OCI-LY1 (cell line): Measurements from ENCODE around the gene FAM8A1.

ENCODE experiments used
- H2AFZ ChIP-seq: fragments of 200-600 bp; sonication (generic), shearing (Covaris generic); 2 replicates; pipeline ENCODE4 v1.6.0; 2014; ENCODE audit warnings: antibody characterized with exemption, mild to moderate bottlenecking, low read length
- H3F3A ChIP-seq: fragments of 200-600 bp; sonication (generic), shearing (Covaris generic); 2 replicates; pipeline ENCODE4 v1.6.0; 2014; ENCODE audit warnings: mild to moderate bottlenecking, antibody characterized with exemption, low read length, moderate library complexity; ENCODE audit not compliant: insufficient read depth
- H3K27ac ChIP-seq: fragments of 200-600 bp; sonication (generic); 2 replicates; pipeline ENCODE4 v1.5.1; 2014; ENCODE audit warnings: low read length, mixed run types, mild to moderate bottlenecking, low read depth; ENCODE audit not compliant: poor library complexity, severe bottlenecking
- H3K27me3 ChIP-seq: fragments of 200-600 bp; sonication (generic); 2 replicates; pipeline ENCODE4 v1.6.0; 2014; ENCODE audit warnings: antibody characterized with exemption, mild to moderate bottlenecking, low read length, moderate library complexity; ENCODE audit not compliant: insufficient read depth
- H3K36me3 ChIP-seq: fragments of 200-600 bp; sonication (generic); 2 replicates; pipeline ENCODE4 v1.6.1; 2014; ENCODE audit warnings: mild to moderate bottlenecking, antibody characterized with exemption, low read length, moderate library complexity, mixed read lengths; ENCODE audit not compliant: insufficient read depth
- H3K4me1 ChIP-seq: fragments of 200-600 bp; sonication (generic); 2 replicates; pipeline ENCODE4 v1.5.1; 2014; ENCODE audit warnings: mild to moderate bottlenecking, low read length, moderate library complexity; ENCODE audit not compliant: insufficient read depth, severe bottlenecking
- H3K4me2 ChIP-seq: fragments of 200-600 bp; sonication (generic), shearing (Covaris generic); 2 replicates; pipeline ENCODE4 v1.6.1; 2014; ENCODE audit warnings: low read length
- H3K4me3 ChIP-seq: fragments of 200-600 bp; sonication (generic); 2 replicates; pipeline ENCODE4 v1.5.1; 2014; ENCODE audit warnings: low read length, low read depth, mild to moderate bottlenecking, mixed read lengths; ENCODE audit not compliant: poor library complexity, severe bottlenecking
- H3K79me2 ChIP-seq: fragments of 200-600 bp; shearing (Covaris generic); 2 replicates; pipeline ENCODE4 v1.6.1; 2016; ENCODE audit warnings: mixed run types, low read length, mixed read lengths; ENCODE audit not compliant: insufficient read depth
- H3K9ac ChIP-seq: fragments of 200-600 bp; sonication (generic), shearing (Covaris generic); 2 replicates; pipeline ENCODE4 v1.6.1; 2014; ENCODE audit warnings: mild to moderate bottlenecking, low read length, mixed read lengths
- H3K9me2 ChIP-seq: fragments of 200-600 bp; sonication (generic), shearing (Covaris generic); 2 replicates; pipeline ENCODE4 v1.6.1; 2014; ENCODE audit warnings: low read depth, mild to moderate bottlenecking, low read length, mixed read lengths
- H3K9me3 ChIP-seq: fragments of 200-600 bp; shearing (Covaris generic); 2 replicates; pipeline ENCODE4 v1.6.1; 2014; ENCODE audit warnings: low read length, mixed read lengths
- H4K20me1 ChIP-seq: fragments of 200-600 bp; sonication (generic), shearing (Covaris generic); 2 replicates; pipeline ENCODE4 v1.6.0; 2016; ENCODE audit warnings: mild to moderate bottlenecking, low read length; ENCODE audit not compliant: insufficient read depth
- EZH2 ChIP-seq: fragments of 200-600 bp; sonication (generic), shearing (Covaris generic); IDR thresholded peaks from 2 replicates; pipeline ENCODE4 v1.8.0; 2017; ENCODE audit warnings: borderline replicate concordance, mixed run types, mild to moderate bottlenecking, antibody characterized with exemption, low read length, moderate library complexity, mixed read lengths
- TF ChIP-seq, protein P1 (sequence below): fragments of 200-600 bp; sonication (generic), shearing (Covaris generic); IDR thresholded peaks from 2 replicates; pipeline ENCODE4 v1.5.1; 2017; ENCODE audit warnings: mild to moderate bottlenecking, antibody characterized with exemption, low read length, moderate library complexity, mixed read lengths

Gene FAM8A1

DNA sequence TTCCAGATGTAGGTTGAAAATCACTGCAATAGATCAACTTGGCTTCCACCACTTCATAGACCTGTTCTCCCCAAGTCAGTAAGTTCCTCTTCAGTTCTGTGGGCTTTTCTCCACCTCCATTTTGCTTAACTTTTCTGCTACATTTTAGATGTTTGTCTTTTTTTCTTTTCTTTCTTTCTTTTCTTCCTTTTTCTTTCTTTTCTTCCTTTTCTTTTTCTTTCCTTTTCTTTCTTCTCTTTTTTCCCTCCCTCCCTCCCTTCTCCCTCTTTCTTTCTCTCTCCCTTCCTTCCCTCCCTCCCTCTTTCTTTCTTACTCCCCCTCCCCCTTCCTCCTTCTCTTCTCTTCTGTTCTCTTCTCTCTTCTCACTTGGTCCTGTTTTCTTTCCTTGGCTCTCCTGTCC lies 6.9 kb upstream of the FAM8A1 start:
- no peak overlapping the region for H3K9ac ChIP-seq
- H3K27me3 ChIP-seq = no peaks in the 10 kb centered on the region
- H4K20me1 ChIP-seq = no peaks in the 10 kb centered on the region
- TF ChIP-seq, protein P1, sequence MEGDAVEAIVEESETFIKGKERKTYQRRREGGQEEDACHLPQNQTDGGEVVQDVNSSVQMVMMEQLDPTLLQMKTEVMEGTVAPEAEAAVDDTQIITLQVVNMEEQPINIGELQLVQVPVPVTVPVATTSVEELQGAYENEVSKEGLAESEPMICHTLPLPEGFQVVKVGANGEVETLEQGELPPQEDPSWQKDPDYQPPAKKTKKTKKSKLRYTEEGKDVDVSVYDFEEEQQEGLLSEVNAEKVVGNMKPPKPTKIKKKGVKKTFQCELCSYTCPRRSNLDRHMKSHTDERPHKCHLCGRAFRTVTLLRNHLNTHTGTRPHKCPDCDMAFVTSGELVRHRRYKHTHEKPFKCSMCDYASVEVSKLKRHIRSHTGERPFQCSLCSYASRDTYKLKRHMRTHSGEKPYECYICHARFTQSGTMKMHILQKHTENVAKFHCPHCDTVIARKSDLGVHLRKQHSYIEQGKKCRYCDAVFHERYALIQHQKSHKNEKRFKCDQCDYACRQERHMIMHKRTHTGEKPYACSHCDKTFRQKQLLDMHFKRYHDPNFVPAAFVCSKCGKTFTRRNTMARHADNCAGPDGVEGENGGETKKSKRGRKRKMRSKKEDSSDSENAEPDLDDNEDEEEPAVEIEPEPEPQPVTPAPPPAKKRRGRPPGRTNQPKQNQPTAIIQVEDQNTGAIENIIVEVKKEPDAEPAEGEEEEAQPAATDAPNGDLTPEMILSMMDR = no peak
- no peak for TF ChIP-seq EZH2
- H3K4me2 ChIP-seq = no peak overlapping the region
- H3K27ac ChIP-seq = no peak overlapping the region
- no peaks in the 10 kb centered on the region for H3K4me1 ChIP-seq
- H3K36me3 ChIP-seq = no peaks in the 10 kb centered on the region
- no peaks in the 10 kb centered on the region for H3K9me2 ChIP-seq
- no peak overlapping the region for H3K4me3 ChIP-seq
- H3K9me3 ChIP-seq = no peaks in the 10 kb centered on the region
- no peak overlapping the region for H2AFZ ChIP-seq
- no peaks in the 10 kb centered on the region for H3K79me2 ChIP-seq
- H3F3A ChIP-seq = no peaks in the 10 kb centered on the region

DNA sequence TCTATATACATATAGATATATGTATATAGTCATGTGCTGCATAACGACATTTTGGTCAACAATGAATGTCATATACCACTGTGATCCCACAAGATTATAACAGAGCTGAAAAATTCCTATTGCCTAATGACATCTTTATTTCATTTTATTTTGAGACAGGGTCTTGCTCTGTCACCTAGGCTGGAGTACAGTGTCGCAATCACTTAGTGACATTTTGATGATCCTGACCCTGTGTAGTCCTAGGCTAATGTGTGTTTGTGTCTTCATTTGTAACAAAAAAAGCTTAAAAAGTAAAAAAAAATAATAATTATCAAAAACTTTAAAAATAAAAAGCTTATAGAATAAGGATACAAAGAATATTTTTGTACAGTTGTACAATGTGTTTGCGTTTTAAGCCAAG lies 4.0 kb upstream of the FAM8A1 start:
- Histone ChIP-seq H4K20me1 (no peaks in the 10 kb centered on the region), H3K4me2 (no peak overlapping the region), H3K9ac (no peak overlapping the region), H3K4me3 (no peak overlapping the region), H3K36me3 (no peaks in the 10 kb centered on the region), H3K4me1 (peaks cover 6% of the 10 kb centered on the region), H3K9me2 (no peaks in the 10 kb centered on the region), H3K27ac (no peak overlapping the region), H3F3A (no peaks in the 10 kb centered on the region), H3K27me3 (no peaks in the 10 kb centered on the region), H3K9me3 (no peaks in the 10 kb centered on the region), H2AFZ (no peak overlapping the region), H3K79me2 (no peaks in the 10 kb centered on the region)
- TF ChIP-seq, protein P1 = no peak
- no peak for TF ChIP-seq EZH2

DNA sequence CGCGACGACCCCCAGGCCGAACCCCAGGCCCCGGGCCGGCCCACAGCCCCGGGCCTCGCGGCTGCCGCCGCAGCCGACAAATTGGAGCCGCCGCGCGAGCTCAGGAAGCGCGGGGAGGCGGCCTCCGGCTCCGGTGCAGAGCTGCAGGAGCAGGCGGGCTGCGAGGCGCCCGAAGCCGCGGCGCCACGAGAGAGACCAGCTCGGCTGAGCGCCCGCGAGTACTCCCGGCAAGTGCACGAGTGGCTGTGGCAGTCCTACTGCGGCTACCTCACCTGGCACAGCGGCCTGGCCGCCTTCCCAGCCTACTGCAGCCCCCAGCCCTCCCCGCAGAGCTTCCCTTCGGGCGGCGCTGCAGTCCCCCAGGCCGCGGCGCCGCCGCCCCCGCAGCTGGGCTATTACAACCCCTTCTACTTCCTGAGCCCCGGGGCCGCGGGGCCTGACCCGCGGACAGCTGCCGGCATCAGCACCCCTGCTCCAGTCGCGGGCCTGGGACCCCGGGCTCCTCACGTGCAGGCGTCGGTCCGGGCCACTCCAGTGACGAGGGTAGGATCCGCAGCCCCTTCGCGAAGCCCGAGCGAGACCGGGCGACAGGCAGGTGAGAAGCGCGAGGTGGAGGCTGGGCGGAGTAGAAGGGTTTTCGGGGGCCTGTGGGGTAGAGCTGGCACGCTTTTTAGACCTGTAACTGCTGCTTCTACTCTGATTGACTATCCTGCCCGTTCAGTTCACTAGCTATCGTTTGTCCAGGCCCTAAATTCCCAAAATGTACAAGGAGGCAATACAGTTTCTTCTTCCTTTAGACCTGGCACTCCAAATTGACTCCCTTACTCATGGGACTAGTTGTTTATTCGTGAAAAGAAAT lies 654 bp downstream of the FAM8A1 start:
- H3K36me3 ChIP-seq = peaks cover 21% of the 10 kb centered on the region
- no peaks in the 10 kb centered on the region for H3K27me3 ChIP-seq
- H3K9ac ChIP-seq = peak overlapping the region; percentile 63
- H4K20me1 ChIP-seq = no peaks in the 10 kb centered on the region
- no peak overlapping the region for H2AFZ ChIP-seq
- H3K4me1 ChIP-seq = peaks cover 26% of the 10 kb centered on the region
- H3K9me2 ChIP-seq = no peaks in the 10 kb centered on the region
- H3K79me2 ChIP-seq = peaks cover 8% of the 10 kb centered on the region
- no peak for TF ChIP-seq EZH2
- TF ChIP-seq, protein P1 = no peak
- H3K4me3 ChIP-seq = peak overlapping the region; percentile 75
- H3K9me3 ChIP-seq = no peaks in the 10 kb centered on the region
- H3K4me2 ChIP-seq = peak overlapping the region; percentile 90
- H3K27ac ChIP-seq = peak overlapping the region; percentile 0
- no peaks in the 10 kb centered on the region for H3F3A ChIP-seq
